ENCODE measurements around the gene PSMG2.

Gene PSMG2

GRCh38 chr18:12659904-12660605 lies 42.8 kb upstream of the PSMG2 start:
- H3F3A ChIP-seq (ENCODE audit: low read depth): no peaks in the 10 kb centered on the region
- H2AFZ ChIP-seq (ENCODE audit: low read length): no peak overlapping the region
- H3K27me3 ChIP-seq (ENCODE audit: insufficient read depth, low read length, poor library complexity, severe bottlenecking): peaks cover 5% of the 10 kb centered on the region
- H3K9me3 ChIP-seq (ENCODE audit: insufficient read depth, low read depth, low read length): no peaks in the 10 kb centered on the region
- H3K4me2 ChIP-seq (ENCODE audit: low read depth, low read length, poor library complexity, severe bottlenecking): no peak overlapping the region
- no peaks in the 10 kb centered on the region for H3K36me3 ChIP-seq (ENCODE audit: insufficient read depth, low read length)
- no peak overlapping the region for H3K9ac ChIP-seq (ENCODE audit: low read depth, low read length, poor library complexity, severe bottlenecking)
- no peaks in the 10 kb centered on the region for H3K9me2 ChIP-seq (replicated peaks; ENCODE audit: low read depth, low read length)
- H3K79me2 ChIP-seq (ENCODE audit: insufficient read depth, low read length): no peaks in the 10 kb centered on the region
- H4K20me1 ChIP-seq (ENCODE audit: insufficient read depth, low read length, poor library complexity, severe bottlenecking): no peaks in the 10 kb centered on the region
- no peak overlapping the region for H3K4me3 ChIP-seq (ENCODE audit: low read length, poor library complexity, severe bottlenecking)
- TF ChIP-seq EZH2phosphoT487 (IDR thresholded peaks at IDR 0.05; ENCODE audit: borderline replicate concordance) (no peak), CTCF (conservative IDR thresholded peaks at IDR 0.05; ENCODE audit: low read length) (peak; percentile 98)
- no peaks in the 10 kb centered on the region for H3K4me1 ChIP-seq (ENCODE audit: insufficient read depth, low read length, poor library complexity, severe bottlenecking)

- TF ChIP-seq EZH2phosphoT487 (IDR thresholded peaks at IDR 0.05; ENCODE audit: borderline replicate concordance): no peak
Observed at GRCh38 chr18:12668041-12668440, 34.8 kb upstream of the PSMG2 start.

DNA sequence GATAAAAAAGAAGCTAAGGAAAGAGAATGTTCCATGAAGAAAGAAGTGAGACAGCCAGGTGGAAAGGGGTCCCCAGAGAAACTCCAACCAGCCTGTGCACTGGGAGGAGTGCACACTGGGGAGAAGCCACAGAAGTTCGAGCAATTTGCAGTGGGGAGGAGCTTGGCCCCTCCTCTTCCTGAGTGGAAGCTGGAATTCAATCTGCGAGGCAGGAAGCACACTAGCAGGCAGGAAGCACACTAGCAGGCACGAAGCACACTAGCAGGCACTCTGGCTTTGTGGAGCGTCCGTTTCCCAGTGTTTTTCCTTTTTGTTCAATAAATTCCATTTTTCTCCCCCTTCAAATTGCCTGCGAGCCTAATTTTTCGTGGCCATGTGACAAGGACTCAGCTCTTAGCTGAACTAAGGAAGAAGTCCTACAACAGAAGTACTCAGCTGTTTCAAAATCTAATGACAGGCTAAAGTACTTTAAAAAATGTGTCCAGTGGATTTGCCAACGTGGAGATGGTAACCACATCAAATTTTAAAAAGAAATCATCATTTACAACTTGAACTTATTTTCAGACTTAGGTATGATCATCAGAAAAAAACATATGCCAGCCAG lies 23.6 kb upstream of the PSMG2 start:
- Histone ChIP-seq H3K27me3 (ENCODE audit: insufficient read depth, low read length, poor library complexity, severe bottlenecking) (no peaks in the 10 kb centered on the region), H3K4me2 (ENCODE audit: low read depth, low read length, poor library complexity, severe bottlenecking) (peak overlapping the region; percentile 68), H3K9me2 (replicated peaks; ENCODE audit: low read depth, low read length) (no peaks in the 10 kb centered on the region), H3K4me3 (ENCODE audit: low read length, poor library complexity, severe bottlenecking) (peak overlapping the region; percentile 52), H4K20me1 (ENCODE audit: insufficient read depth, low read length, poor library complexity, severe bottlenecking) (no peaks in the 10 kb centered on the region), H3K79me2 (ENCODE audit: insufficient read depth, low read length) (no peaks in the 10 kb centered on the region), H3K36me3 (ENCODE audit: insufficient read depth, low read length) (peaks cover 26% of the 10 kb centered on the region), H3K4me1 (ENCODE audit: insufficient read depth, low read length, poor library complexity, severe bottlenecking) (peaks cover 10% of the 10 kb centered on the region), H2AFZ (ENCODE audit: low read length) (peak overlapping the region; percentile 87), H3K9ac (ENCODE audit: low read depth, low read length, poor library complexity, severe bottlenecking) (peak overlapping the region; percentile 53), H3K9me3 (ENCODE audit: insufficient read depth, low read depth, low read length) (no peaks in the 10 kb centered on the region), H3F3A (ENCODE audit: low read depth) (no peaks in the 10 kb centered on the region)
- TF ChIP-seq CTCF (conservative IDR thresholded peaks at IDR 0.05; ENCODE audit: low read length) (no peak), EZH2phosphoT487 (IDR thresholded peaks at IDR 0.05; ENCODE audit: borderline replicate concordance) (no peak)

More at GRCh38 chr18:12668041-12668440, 34.8 kb upstream of the PSMG2 start:
- Histone ChIP-seq H3K4me2 (ENCODE audit: low read depth, low read length, poor library complexity, severe bottlenecking) (no peak overlapping the region), H3K79me2 (ENCODE audit: insufficient read depth, low read length) (no peaks in the 10 kb centered on the region), H3K9me3 (ENCODE audit: insufficient read depth, low read depth, low read length) (no peaks in the 10 kb centered on the region), H2AFZ (ENCODE audit: low read length) (no peak overlapping the region), H3K27me3 (ENCODE audit: insufficient read depth, low read length, poor library complexity, severe bottlenecking) (no peaks in the 10 kb centered on the region), H4K20me1 (ENCODE audit: insufficient read depth, low read length, poor library complexity, severe bottlenecking) (no peaks in the 10 kb centered on the region), H3K9me2 (replicated peaks; ENCODE audit: low read depth, low read length) (no peaks in the 10 kb centered on the region), H3K9ac (ENCODE audit: low read depth, low read length, poor library complexity, severe bottlenecking) (no peak overlapping the region), H3K4me3 (ENCODE audit: low read length, poor library complexity, severe bottlenecking) (no peak overlapping the region), H3K36me3 (ENCODE audit: insufficient read depth, low read length) (peaks cover 10% of the 10 kb centered on the region), H3F3A (ENCODE audit: low read depth) (no peaks in the 10 kb centered on the region), H3K4me1 (ENCODE audit: insufficient read depth, low read length, poor library complexity, severe bottlenecking) (no peaks in the 10 kb centered on the region)

Measured in Loucy (cell line).